Measurements from ENCODE around the gene SLC26A8. TPM values are rescaled to one million over a fixed set of nuclear protein-coding genes. Genes with fewer than 3 reads are reported as not detected.

The SLC26A8 gene
- total RNA-seq, 1 experiment from 2014 or later: not detected

GRCh38 chr6:35954333-35954732 is 70.1 kb downstream of the SLC26A8 start:
- DNase-seq (ENCODE audit: low read depth, low spot score): no peak
- Histone ChIP-seq H3K4me3 (ENCODE audit: low read depth in 2 of 2, low read length in 2 of 2) (no peak overlapping the region), H3K27me3 (ENCODE audit: control insufficient read depth, insufficient read depth, low read length) (peaks cover 5% of the 10 kb centered on the region; the same call in 1 of the 2 replicates), H3K27ac (ENCODE audit: low read length) (no peak overlapping the region), H3K9me3 (ENCODE audit: control insufficient read depth, insufficient read depth, low read depth, low read length) (no peaks in the 10 kb centered on the region), H3K36me3 (ENCODE audit: control insufficient read depth, insufficient read depth, low read length) (no peaks in the 10 kb centered on the region), H3K4me1 (ENCODE audit: control insufficient read depth, insufficient read depth, low read length) (no peaks in the 10 kb centered on the region)
- BruUV-seq (replicated peaks): no TSS peak
- ChIA-PET POLR2A (interaction anchor here (0.6 kb wide), 1 partner anchor 204 kb away, joined by 4 read pairs; no protein-coding TSS in a partner anchor), CTCF (interaction anchor here (0.6 kb wide), 1 partner anchor 432 kb away, joined by 3 read pairs; no protein-coding TSS in a partner anchor)
- in situ Hi-C loops (cut with HindIII; ENCODE audit: low pct_unique_long_range_greater_than_20kb, low sequenced_read_pairs) (no loop called here), intact Hi-C loops (cut with micrococcal nuclease; ENCODE audit: unreplicated experiment) (no loop called here)
- TF ChIP-seq SIN3A (IDR thresholded peaks at IDR 0.05; ENCODE audit: borderline replicate concordance, insufficient read depth, low read depth, low read length) (no peak), CTCF (IDR thresholded peaks at IDR 0.05) (no peak), POLR2AphosphoS5 (IDR thresholded peaks at IDR 0.05; ENCODE audit: low read depth, low read length) (no peak), TCF7L2 (IDR thresholded peaks at IDR 0.05; ENCODE audit: low read depth, low read length) (no peak)
- TF ChIP-seq, protein P1, sequence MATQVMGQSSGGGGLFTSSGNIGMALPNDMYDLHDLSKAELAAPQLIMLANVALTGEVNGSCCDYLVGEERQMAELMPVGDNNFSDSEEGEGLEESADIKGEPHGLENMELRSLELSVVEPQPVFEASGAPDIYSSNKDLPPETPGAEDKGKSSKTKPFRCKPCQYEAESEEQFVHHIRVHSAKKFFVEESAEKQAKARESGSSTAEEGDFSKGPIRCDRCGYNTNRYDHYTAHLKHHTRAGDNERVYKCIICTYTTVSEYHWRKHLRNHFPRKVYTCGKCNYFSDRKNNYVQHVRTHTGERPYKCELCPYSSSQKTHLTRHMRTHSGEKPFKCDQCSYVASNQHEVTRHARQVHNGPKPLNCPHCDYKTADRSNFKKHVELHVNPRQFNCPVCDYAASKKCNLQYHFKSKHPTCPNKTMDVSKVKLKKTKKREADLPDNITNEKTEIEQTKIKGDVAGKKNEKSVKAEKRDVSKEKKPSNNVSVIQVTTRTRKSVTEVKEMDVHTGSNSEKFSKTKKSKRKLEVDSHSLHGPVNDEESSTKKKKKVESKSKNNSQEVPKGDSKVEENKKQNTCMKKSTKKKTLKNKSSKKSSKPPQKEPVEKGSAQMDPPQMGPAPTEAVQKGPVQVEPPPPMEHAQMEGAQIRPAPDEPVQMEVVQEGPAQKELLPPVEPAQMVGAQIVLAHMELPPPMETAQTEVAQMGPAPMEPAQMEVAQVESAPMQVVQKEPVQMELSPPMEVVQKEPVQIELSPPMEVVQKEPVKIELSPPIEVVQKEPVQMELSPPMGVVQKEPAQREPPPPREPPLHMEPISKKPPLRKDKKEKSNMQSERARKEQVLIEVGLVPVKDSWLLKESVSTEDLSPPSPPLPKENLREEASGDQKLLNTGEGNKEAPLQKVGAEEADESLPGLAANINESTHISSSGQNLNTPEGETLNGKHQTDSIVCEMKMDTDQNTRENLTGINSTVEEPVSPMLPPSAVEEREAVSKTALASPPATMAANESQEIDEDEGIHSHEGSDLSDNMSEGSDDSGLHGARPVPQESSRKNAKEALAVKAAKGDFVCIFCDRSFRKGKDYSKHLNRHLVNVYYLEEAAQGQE (IDR thresholded peaks at IDR 0.05; ENCODE audit: insufficient read depth in 1 of 2, low read depth in 2 of 2, low read length in 1 of 2): no peak
- ATAC-seq: no peak

- Histone ChIP-seq H3K4me3 (ENCODE audit: low read depth in 2 of 2, low read length in 2 of 2) (no peak overlapping the region), H3K36me3 (ENCODE audit: control insufficient read depth, insufficient read depth, low read length) (no peaks in the 10 kb centered on the region), H3K4me1 (ENCODE audit: control insufficient read depth, insufficient read depth, low read length) (no peaks in the 10 kb centered on the region), H3K27ac (ENCODE audit: low read length) (no peak overlapping the region), H3K9me3 (ENCODE audit: control insufficient read depth, insufficient read depth, low read depth, low read length) (no peaks in the 10 kb centered on the region), H3K27me3 (ENCODE audit: control insufficient read depth, insufficient read depth, low read length) (no peaks in the 10 kb centered on the region)
- POLR2A ChIA-PET: no interaction called here
- in situ Hi-C loops (cut with HindIII; ENCODE audit: low pct_unique_long_range_greater_than_20kb, low sequenced_read_pairs): no loop called here
- no TSS peak for BruUV-seq (replicated peaks)
- ATAC-seq: peak; percentile 62; the same call in 1 of the 2 replicates
- CTCF ChIA-PET: interaction anchor here (0.6 kb wide), 1 partner anchor 103 kb away, joined by 3 read pairs; no protein-coding TSS in a partner anchor
- TF ChIP-seq CTCF (IDR thresholded peaks at IDR 0.05) (peak; percentile 58), SIN3A (IDR thresholded peaks at IDR 0.05; ENCODE audit: borderline replicate concordance, insufficient read depth, low read depth, low read length) (no peak)
- intact Hi-C loops (cut with micrococcal nuclease; ENCODE audit: unreplicated experiment): no loop called here
- DNase-seq (ENCODE audit: low read depth, low spot score): no peak
These were observed 75.7 kb downstream of the SLC26A8 start for GRCh38 chr6:35948725-35949124.

Data from Panc1 (cell line).